A673 (cell line): Measurements from ENCODE around the gene NPLOC4.

Experiments
- CTCF ChIP-seq: fragments of 300-800, 200-600 bp; sonication (generic); conservative IDR thresholded peaks from 2 replicates; pipeline ENCODE4 v1.5.1; 2017; ENCODE audit warnings: low read depth, mild to moderate bottlenecking, antibody characterized with exemption, low read length, moderate library complexity, mixed read lengths
- EZH2 ChIP-seq: fragments of 200-600 bp; sonication (generic); IDR thresholded peaks from 2 replicates; pipeline ENCODE4 v1.6.1; 2017; ENCODE audit warnings: borderline replicate concordance, low read depth, mild to moderate bottlenecking, mixed read lengths, antibody characterized with exemption, low read length; ENCODE audit not compliant: poor library complexity, severe bottlenecking

- no peak for TF ChIP-seq CTCF
- TF ChIP-seq EZH2, result no peak
Observed at GRCh38 chr17:81516439-81516838, 120.5 kb downstream of the NPLOC4 start.
